ENCODE data around the gene ZHX3. TPM values are rescaled to one million over a fixed set of nuclear protein-coding genes. Genes with fewer than 3 reads are reported as not detected.
A peak's percentile ranks its signal among the peaks of the same experiment; 100 is the strongest.

Gene ZHX3
- total and polyA plus RNA-seq, 9 of the 15 experiments (the other 6 are each of a cell fraction or from before 2014, with no cell fraction given) = 0.80 to 14.6 (median 4.9) TPM

DNA sequence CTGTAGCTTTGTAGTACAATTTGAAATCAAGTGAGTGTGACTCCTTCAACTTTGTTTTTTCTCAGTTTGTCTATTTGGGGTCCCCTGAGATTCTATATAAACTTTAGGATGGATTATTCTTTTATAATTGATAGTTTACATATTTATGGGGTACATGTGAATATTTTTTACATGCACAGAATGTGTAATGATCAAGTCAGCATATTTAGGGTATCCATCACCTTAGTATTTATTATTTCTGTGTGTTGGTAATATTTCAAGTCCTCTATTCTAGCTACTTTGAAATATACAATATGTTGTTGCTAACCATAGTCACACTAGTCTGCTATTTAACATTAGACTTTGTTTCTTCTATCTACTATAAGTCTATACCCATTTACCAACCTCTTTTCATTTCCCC, 129.9 kb downstream of the ZHX3 start:
- peaks cover 5% of the 10 kb centered on the region; the same call in 1 of the 2 replicates for H3K9me3 ChIP-seq (replicated peaks; ENCODE audit: control insufficient read depth, insufficient read depth, low read depth, low read length)
- TF ChIP-seq RBM15 (IDR thresholded peaks at IDR 0.05; ENCODE audit: insufficient read depth, low read length) (no peak), STAT5A (IDR thresholded peaks at IDR 0.05; ENCODE audit: borderline replicate concordance, low read length) (no peak), ZNF347 (CRISPR knock-in tag; IDR thresholded peaks at IDR 0.05; ENCODE audit: low read depth) (no peak), ATF4 (CRISPR knock-in tag; IDR thresholded peaks at IDR 0.05) (no peak), NFYB (IDR thresholded peaks at IDR 0.05; ENCODE audit: extremely low read depth, insufficient read length) (no peak), JUND (IDR thresholded peaks at IDR 0.05; ENCODE audit: borderline replicate concordance, low read depth, low read length) (no peak), JUND (tag; IDR thresholded peaks at IDR 0.05; ENCODE audit: borderline replicate concordance, low read depth, low read length) (no peak), ESRRB (CRISPR knock-in tag; IDR thresholded peaks at IDR 0.05; ENCODE audit: borderline replicate concordance) (no peak), ILF3 (IDR thresholded peaks at IDR 0.05; ENCODE audit: borderline replicate concordance) (no peak), ZNF436 (CRISPR knock-in tag; IDR thresholded peaks at IDR 0.05) (no peak), ZNF316 (IDR thresholded peaks at IDR 0.05) (peak; percentile 58), SP2 (IDR thresholded peaks at IDR 0.05; ENCODE audit: extremely low read depth, low read depth, low read length, poor library complexity, severe bottlenecking) (no peak), CTBP1 (IDR thresholded peaks at IDR 0.05; ENCODE audit: borderline replicate concordance) (no peak), ZNF830 (CRISPR knock-in tag; IDR thresholded peaks at IDR 0.05) (no peak), RBM25 (IDR thresholded peaks at IDR 0.05; ENCODE audit: low read depth, low read length, severe bottlenecking) (peak; percentile 40), MAFF (IDR thresholded peaks at IDR 0.05; ENCODE audit: low read length) (0 out of 2 replicates have a peak, but pooled peaks have one; percentile 2), ZNF584 (CRISPR knock-in tag; IDR thresholded peaks at IDR 0.05; ENCODE audit: low read depth) (no peak), MTA3 (IDR thresholded peaks at IDR 0.05; ENCODE audit: borderline replicate concordance) (no peak)
- no peak overlapping the region for H3K9ac ChIP-seq (ENCODE audit: insufficient read depth in 1 of 2, low read depth in 2 of 2, low read length in 2 of 2)
- H3K27me3 ChIP-seq (ENCODE audit: control insufficient read depth in 2 of 2, insufficient read depth in 2 of 2, low read length in 2 of 2) = no peaks in the 10 kb centered on the region
- H3K36me3 ChIP-seq (ENCODE audit: control insufficient read depth, insufficient read depth, low read length) = no peaks in the 10 kb centered on the region
- no peaks in the 10 kb centered on the region for H4K20me1 ChIP-seq (replicated peaks; ENCODE audit: control insufficient read depth, insufficient read depth, low read length)
- ChIA-PET CTCF (ENCODE audit: low intra/inter-chr PET ratio) (no interaction called here), POLR2A (no interaction called here)
- no peaks in the 10 kb centered on the region for H3K4me1 ChIP-seq (replicated peaks in 1 of 2; ENCODE audit: control insufficient read depth in 2 of 2, insufficient read depth in 2 of 2, low read length in 2 of 2)
- no peak overlapping the region for H3K4me3 ChIP-seq
- H2AFZ ChIP-seq (ENCODE audit: low read depth, low read length) = no peak overlapping the region
- H3K9me1 ChIP-seq (ENCODE audit: control insufficient read depth, insufficient read depth, low read length) = no peaks in the 10 kb centered on the region
- H3K4me2 ChIP-seq (ENCODE audit: insufficient read depth, low read length) = no peak overlapping the region
- no peak overlapping the region for H3K27ac ChIP-seq (ENCODE audit: extremely low read depth, low read depth, low read length)
- H3K79me2 ChIP-seq (ENCODE audit: control insufficient read depth, insufficient read depth, low read length) = no peaks in the 10 kb centered on the region
- ATAC-seq = no peak
- intact Hi-C loops (cut with micrococcal nuclease) (no loop called here), in situ Hi-C loops (cut with MboI) (no loop called here)
- no TSS peak for BruUV-seq (replicated peaks)
- FAIRE-seq = no peak
- no peak for DNase-seq (ENCODE audit: extremely low read depth in 1 of 4, low spot score in 3 of 4)
